ENCODE results near the gene SLIT3. TPM values are rescaled to one million over a fixed set of nuclear protein-coding genes. Genes with fewer than 3 reads are reported as not detected.

The SLIT3 gene
- total and polyA plus RNA-seq, 2 donors (not counting 3 experiments of a cell fraction or from before 2014, with no cell fraction given) = 0.90 to 1.0 TPM

GRCh38 chr5:169272111-169272510 is 28.8 kb downstream of the SLIT3 start:
- intact Hi-C loops (cut with micrococcal nuclease) (no loop called here), dilution Hi-C loops (cut with MboI; ENCODE audit: extremely low pct_ligation_motif_present, low sequenced_read_pairs) (no loop called here)
- ChIA-PET POLR2A (no interaction called here), CTCF (no interaction called here)
- Histone ChIP-seq H3K9ac (replicated peaks; ENCODE audit: extremely low read depth, insufficient read depth, low read length) (no peak overlapping the region), H3K27me3 (ENCODE audit: control insufficient read depth in 2 of 2, insufficient read depth in 2 of 2, low read length in 2 of 2) (no peaks in the 10 kb centered on the region), H3K79me2 (ENCODE audit: control insufficient read depth, insufficient read depth, low read length) (no peaks in the 10 kb centered on the region), H3K9me3 (replicated peaks; ENCODE audit: control insufficient read depth, insufficient read depth, low read length) (no peaks in the 10 kb centered on the region), H3K4me3 (replicated peaks in 1 of 3; ENCODE audit: insufficient read depth in 1 of 3, low read depth in 1 of 3, low read length in 3 of 3) (no peak overlapping the region), H3K4me2 (ENCODE audit: insufficient read depth, low read length) (no peak overlapping the region), H3K4me1 (ENCODE audit: control insufficient read depth, extremely low read depth, insufficient read depth, low read length) (no peaks in the 10 kb centered on the region), H4K20me1 (replicated peaks; ENCODE audit: control insufficient read depth, extremely low read depth, insufficient read depth, low read length) (no peaks in the 10 kb centered on the region), H3K36me3 (ENCODE audit: control insufficient read depth in 2 of 2, extremely low read depth in 1 of 2, insufficient read depth in 2 of 2, low read length in 2 of 2) (no peaks in the 10 kb centered on the region), H2AFZ (ENCODE audit: low read depth, low read length) (no peak overlapping the region), H3K27ac (ENCODE audit: insufficient read depth, low read depth, low read length) (no peak overlapping the region), H3K9me1 (replicated peaks; ENCODE audit: control insufficient read depth, extremely low read depth, insufficient read depth, low read length) (no peaks in the 10 kb centered on the region)
- TF ChIP-seq JUN (IDR thresholded peaks at IDR 0.05; ENCODE audit: borderline replicate concordance, insufficient read depth, insufficient read length, low read depth) (no peak), EZH2 (IDR thresholded peaks at IDR 0.05; ENCODE audit: borderline replicate concordance, low read depth, low read length, severe bottlenecking) (no peak), MYC (IDR thresholded peaks at IDR 0.05; ENCODE audit: low read depth, low read length) (no peak), FOS (IDR thresholded peaks at IDR 0.05; ENCODE audit: borderline replicate concordance, insufficient read depth, low read length) (no peak), MAX (IDR thresholded peaks at IDR 0.05; ENCODE audit: insufficient read depth, insufficient read length) (no peak), POLR2A (IDR thresholded peaks at IDR 0.05; ENCODE audit: low read depth, low read length) (no peak)
- no TSS peak for BruUV-seq (replicated peaks)
- DNase-seq (ENCODE audit: low read depth, low spot score) = no peak
- no peak for FAIRE-seq

GRCh38 chr5:169270827-169271226 is 30.1 kb downstream of the SLIT3 start:
- Histone ChIP-seq H3K27me3 (ENCODE audit: control insufficient read depth in 2 of 2, insufficient read depth in 2 of 2, low read length in 2 of 2) (no peaks in the 10 kb centered on the region), H4K20me1 (replicated peaks; ENCODE audit: control insufficient read depth, extremely low read depth, insufficient read depth, low read length) (no peaks in the 10 kb centered on the region), H3K36me3 (ENCODE audit: control insufficient read depth in 2 of 2, extremely low read depth in 1 of 2, insufficient read depth in 2 of 2, low read length in 2 of 2) (no peaks in the 10 kb centered on the region), H3K4me3 (replicated peaks in 1 of 3; ENCODE audit: insufficient read depth in 1 of 3, low read depth in 1 of 3, low read length in 3 of 3) (no peak overlapping the region), H3K4me2 (ENCODE audit: insufficient read depth, low read length) (no peak overlapping the region), H3K9me3 (replicated peaks; ENCODE audit: control insufficient read depth, insufficient read depth, low read length) (no peaks in the 10 kb centered on the region), H3K9ac (replicated peaks; ENCODE audit: extremely low read depth, insufficient read depth, low read length) (no peak overlapping the region), H3K4me1 (ENCODE audit: control insufficient read depth, extremely low read depth, insufficient read depth, low read length) (no peaks in the 10 kb centered on the region), H3K9me1 (replicated peaks; ENCODE audit: control insufficient read depth, extremely low read depth, insufficient read depth, low read length) (no peaks in the 10 kb centered on the region), H3K79me2 (ENCODE audit: control insufficient read depth, insufficient read depth, low read length) (no peaks in the 10 kb centered on the region), H2AFZ (ENCODE audit: low read depth, low read length) (no peak overlapping the region), H3K27ac (ENCODE audit: insufficient read depth, low read depth, low read length) (no peak overlapping the region)
- BruUV-seq (replicated peaks) = no TSS peak
- ChIA-PET CTCF (interaction anchor here (0.7 to 1.6 kb wide), 6 partner anchors 20 to 313 kb away, joined by 3 to 17 read pairs (median 3); partner anchors contain the start of gene SPDL1), POLR2A (no interaction called here)
- FAIRE-seq (no peak), DNase-seq (ENCODE audit: low read depth, low spot score) (no peak)
- intact Hi-C loops (cut with micrococcal nuclease) (no loop called here), dilution Hi-C loops (cut with MboI; ENCODE audit: extremely low pct_ligation_motif_present, low sequenced_read_pairs) (no loop called here)
- TF ChIP-seq MAX (IDR thresholded peaks at IDR 0.05; ENCODE audit: insufficient read depth, insufficient read length) = no peak
- no peak for TF ChIP-seq FOS (IDR thresholded peaks at IDR 0.05; ENCODE audit: borderline replicate concordance, insufficient read depth, low read length)
- no peak for TF ChIP-seq MYC (IDR thresholded peaks at IDR 0.05; ENCODE audit: low read depth, low read length)
- no peak for TF ChIP-seq JUN (IDR thresholded peaks at IDR 0.05; ENCODE audit: borderline replicate concordance, insufficient read depth, insufficient read length, low read depth)
- no peak for TF ChIP-seq POLR2A (IDR thresholded peaks at IDR 0.05; ENCODE audit: low read depth, low read length)
- TF ChIP-seq POLR2AphosphoS5 (IDR thresholded peaks at IDR 0.05; ENCODE audit: insufficient read depth, low read depth, low read length) = no peak
- no peak for TF ChIP-seq GATA2 (IDR thresholded peaks at IDR 0.05; ENCODE audit: insufficient read depth, insufficient read length, low read depth, low read length)
- no peak for TF ChIP-seq CTCF (IDR thresholded peaks at IDR 0.05; ENCODE audit: extremely low read depth in 1 of 2, insufficient read depth in 1 of 2, low read depth in 1 of 2, low read length in 2 of 2)
- TF ChIP-seq EZH2 (IDR thresholded peaks at IDR 0.05; ENCODE audit: borderline replicate concordance, low read depth, low read length, severe bottlenecking) = no peak
